Activated naive CD4-positive, alpha-beta T cell treated with anti-CD3 and anti-CD28 coated beads for 36 hours (primary cell): Measurements from ENCODE around the gene VRK2. TPM values are rescaled to one million over a fixed set of nuclear protein-coding genes. Genes with fewer than 3 reads are reported as not detected.
"Not testable (repeated sequence)": the region's sequence is repeated elsewhere in the genome, so short reads cannot be mapped to it uniquely, and the experiment has no call there.

Experiments used
- CTCF ChIA-PET: fragments of 350-600 bp; sonication (Branson Sonifier 250); formaldehyde crosslinking; loops from one replicate; lab custom pipeline; 2021; ENCODE audit warnings: antibody characterized with exemption; lab: Charles Lee
- DNase-seq: peaks from one replicate; pipeline ENCODE4 v3.0.0-alpha.2; 2020
- H3K27ac Mint-ChIP-seq: one replicate; pipeline ENCODE4 v1.8.0; 2021; ENCODE audit warnings: mild to moderate bottlenecking, mixed read lengths
- H3K27me3 Mint-ChIP-seq: one replicate; pipeline ENCODE4 v1.8.0; 2021; ENCODE audit warnings: low read depth, mixed read lengths
- H3K36me3 Mint-ChIP-seq: one replicate; pipeline ENCODE4 v1.8.0; 2021; ENCODE audit warnings: low read depth, mixed read lengths
- H3K4me1 Mint-ChIP-seq: one replicate; pipeline ENCODE4 v1.8.0; 2021; ENCODE audit warnings: low read depth, mixed read lengths
- H3K4me3 Mint-ChIP-seq: one replicate; pipeline ENCODE4 v1.8.0; 2021; ENCODE audit warnings: mild to moderate bottlenecking, moderate library complexity, mixed read lengths
- H3K9me3 Mint-ChIP-seq: one replicate; pipeline ENCODE4 v1.8.0; 2021; ENCODE audit warnings: mixed read lengths
- intact Hi-C: fragments of 100-400 bp; cut with micrococcal nuclease; formaldehyde crosslinking; loops from one replicate; pipeline ENCODE4 v1.15.1; 2023
- total RNA-seq, 2 experiments: library from RNA; stranded (reverse); gene quantifications; one replicate each; pipeline ENCODE4 v1.2.3, GENCODE V29; 2021

VRK2 gene
- total RNA-seq, 2 experiments from 2014 or later: 14.7 to 16.1 TPM

DNA sequence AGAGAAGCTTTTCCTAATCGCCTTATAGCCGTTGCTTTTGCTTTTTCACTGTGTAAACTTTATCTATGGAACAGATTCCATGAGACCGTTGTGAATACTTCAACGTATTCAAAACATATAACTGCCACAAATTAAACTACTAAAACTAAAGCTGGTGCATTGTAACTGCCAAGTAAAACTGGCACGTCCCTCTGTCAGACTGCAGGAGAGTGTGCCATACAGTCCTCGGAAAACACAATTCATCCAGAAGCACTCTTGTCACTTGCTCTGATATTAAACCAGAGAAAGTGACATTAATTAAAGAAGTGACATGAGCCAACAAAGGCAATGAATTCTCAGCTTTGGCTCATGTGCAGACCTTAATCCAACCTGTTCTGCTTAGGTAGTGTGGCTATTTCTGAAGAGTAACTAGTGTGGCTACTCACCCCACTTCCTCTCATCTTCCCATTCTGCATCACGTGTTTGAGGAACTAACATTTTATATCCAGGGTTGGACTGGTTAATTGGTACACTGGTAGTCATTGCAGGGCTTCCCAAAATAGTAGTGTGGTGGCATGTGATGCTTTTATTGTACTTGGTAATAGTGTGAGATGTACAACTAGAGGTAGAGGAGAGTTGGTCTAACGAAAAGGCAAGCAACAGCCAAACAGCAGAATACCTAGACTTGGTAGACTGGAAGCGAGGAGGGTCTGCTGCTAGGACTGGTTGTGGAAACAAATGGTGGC, 9.7 kb downstream of the VRK2 start:
- no peaks in the 10 kb centered on the region for H3K27me3 Mint-ChIP-seq
- H3K4me3 Mint-ChIP-seq: no peak overlapping the region
- CTCF ChIA-PET: no interaction called here
- DNase-seq: no peak
- intact Hi-C loops: no loop called here
- H3K36me3 Mint-ChIP-seq: peaks cover 15% of the 10 kb centered on the region
- no peak overlapping the region for H3K27ac Mint-ChIP-seq
- H3K9me3 Mint-ChIP-seq: no peaks in the 10 kb centered on the region
- H3K4me1 Mint-ChIP-seq: peaks cover 9% of the 10 kb centered on the region

DNA sequence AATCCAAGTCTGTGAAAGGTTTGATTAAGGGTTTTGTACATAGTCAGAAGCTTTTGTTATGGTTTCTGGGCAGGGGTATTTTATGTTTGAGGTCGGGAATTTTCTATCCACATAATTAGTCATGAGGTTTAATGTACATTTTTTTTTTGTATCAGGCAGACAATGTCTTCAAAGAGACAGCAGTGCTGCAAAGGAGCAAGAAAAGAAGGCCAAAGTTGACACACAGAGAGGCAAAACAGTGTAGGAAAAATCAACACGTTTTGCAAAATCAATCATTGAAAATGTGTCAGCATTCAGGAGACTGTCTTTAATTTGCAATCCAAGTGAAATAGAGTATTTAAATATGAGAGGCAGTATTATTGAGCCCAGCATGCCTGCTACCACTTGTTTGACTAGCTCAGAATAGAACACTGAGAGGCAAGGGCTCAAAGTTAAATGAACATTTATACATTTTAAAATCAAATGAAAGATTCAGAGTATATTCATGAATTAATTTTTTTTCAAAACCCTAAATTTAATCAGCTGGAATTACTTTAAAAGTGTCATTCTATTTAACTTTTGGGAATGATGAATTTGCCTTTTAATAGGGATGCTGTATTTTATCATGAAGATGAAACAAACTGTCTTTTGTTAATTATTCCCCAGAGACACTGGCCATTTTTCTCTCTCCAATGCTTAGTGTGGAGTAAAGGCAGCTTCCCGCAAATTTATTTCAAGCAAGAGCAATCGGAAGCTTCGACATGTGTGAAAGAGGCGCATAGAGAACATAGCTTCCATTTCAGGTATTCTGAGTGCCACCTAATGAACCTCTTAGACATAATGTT, 11.3 kb downstream of the VRK2 start:
- Mint-ChIP-seq H3K4me3 (no peak overlapping the region), H3K9me3 (no peaks in the 10 kb centered on the region), H3K27me3 (no peaks in the 10 kb centered on the region), H3K36me3 (peaks cover 13% of the 10 kb centered on the region), H3K27ac (no peak overlapping the region), H3K4me1 (peaks cover 11% of the 10 kb centered on the region)
- no peak for DNase-seq
- intact Hi-C loops: no loop called here
- CTCF ChIA-PET: no interaction called here

DNA sequence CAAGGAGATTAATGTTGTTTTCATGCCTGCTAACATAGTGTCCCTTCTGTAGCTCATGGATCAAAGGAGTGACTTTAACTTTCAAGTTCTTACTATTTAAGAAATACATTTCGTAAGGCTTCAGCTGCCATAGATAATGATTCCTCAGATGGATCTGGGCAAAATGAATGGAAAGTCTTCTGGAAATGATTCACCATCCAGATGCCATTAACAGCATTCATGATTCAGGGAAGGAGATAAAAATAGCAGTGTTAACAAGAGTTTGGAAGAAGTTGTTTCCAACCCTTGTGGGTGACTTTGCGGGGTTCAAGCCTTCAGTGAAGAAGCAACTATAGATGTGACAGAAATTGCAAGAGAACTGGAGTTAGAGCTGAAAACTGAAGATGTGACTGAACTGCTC, 17.0 kb downstream of the VRK2 start:
- Mint-ChIP-seq H3K9me3 (peaks cover 6% of the 10 kb centered on the region), H3K4me3 (no peak overlapping the region), H3K36me3 (peaks cover 25% of the 10 kb centered on the region), H3K27me3 (no peaks in the 10 kb centered on the region), H3K27ac (no peak overlapping the region), H3K4me1 (peaks cover 22% of the 10 kb centered on the region)
- DNase-seq: no peak
- intact Hi-C loops: loop anchor here (2.0 kb wide), 1 partner anchor 17 kb away; the partner anchor contains the start of gene VRK2
- CTCF ChIA-PET: interaction anchor here (0.6 kb wide), 1 partner anchor 306 kb away, joined by 3 read pairs; no protein-coding TSS in a partner anchor

DNA sequence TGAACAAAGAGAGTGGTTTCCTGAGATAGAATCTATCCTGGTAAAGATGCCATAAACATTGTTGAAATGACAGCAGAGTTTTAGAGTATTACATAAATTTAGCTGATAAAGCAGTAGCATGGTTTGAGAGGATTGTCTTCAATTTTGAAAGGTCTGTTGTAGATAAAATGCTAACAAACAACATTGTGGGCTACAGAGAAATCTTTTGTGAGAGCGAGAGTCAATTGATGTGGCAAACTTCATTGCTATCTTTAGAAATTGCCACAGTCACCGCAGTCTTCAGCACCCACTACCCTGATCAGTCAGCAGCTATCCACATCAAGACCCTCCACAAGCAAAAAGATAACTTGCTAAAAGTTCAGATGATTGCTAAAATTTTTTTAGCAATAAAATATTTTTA, 17.5 kb downstream of the VRK2 start:
- DNase-seq: peak; percentile 16
- H3K4me1 Mint-ChIP-seq: peaks cover 22% of the 10 kb centered on the region
- CTCF ChIA-PET: no interaction called here
- H3K4me3 Mint-ChIP-seq: no peak overlapping the region
- H3K36me3 Mint-ChIP-seq: peaks cover 29% of the 10 kb centered on the region
- H3K27me3 Mint-ChIP-seq: no peaks in the 10 kb centered on the region
- no peak overlapping the region for H3K27ac Mint-ChIP-seq
- intact Hi-C loops: loop anchor here (2.0 kb wide), 1 partner anchor 17 kb away; the partner anchor contains the start of gene VRK2
- H3K9me3 Mint-ChIP-seq: peaks cover 6% of the 10 kb centered on the region

DNA sequence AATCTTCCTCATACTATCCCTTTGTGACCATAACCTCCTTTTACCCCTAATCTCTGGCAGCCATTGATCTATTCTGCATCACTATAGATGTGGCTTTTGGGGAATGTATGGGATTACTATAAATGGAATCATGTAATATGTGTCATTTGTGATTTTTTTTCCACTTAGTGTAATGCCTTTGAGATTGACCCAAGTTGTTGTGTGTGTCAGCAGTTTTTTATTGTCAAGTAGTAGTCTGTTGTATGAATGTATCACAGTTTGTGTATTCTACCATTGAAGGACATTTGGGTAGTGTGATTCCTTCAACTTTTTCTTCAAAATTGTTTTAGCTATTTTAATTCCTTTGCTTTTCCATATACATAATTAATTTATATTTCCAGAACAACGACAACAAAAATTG, 18.6 kb downstream of the VRK2 start:
- intact Hi-C loops: loop anchor here (2.0 kb wide), 1 partner anchor 18 kb away; the partner anchor contains the start of gene VRK2
- no peak overlapping the region for H3K27ac Mint-ChIP-seq
- peaks cover 38% of the 10 kb centered on the region for H3K36me3 Mint-ChIP-seq
- H3K4me1 Mint-ChIP-seq: peaks cover 24% of the 10 kb centered on the region
- CTCF ChIA-PET: no interaction called here
- no peak overlapping the region for H3K4me3 Mint-ChIP-seq
- peaks cover 6% of the 10 kb centered on the region for H3K9me3 Mint-ChIP-seq
- H3K27me3 Mint-ChIP-seq: no peaks in the 10 kb centered on the region
- no peak for DNase-seq

DNA sequence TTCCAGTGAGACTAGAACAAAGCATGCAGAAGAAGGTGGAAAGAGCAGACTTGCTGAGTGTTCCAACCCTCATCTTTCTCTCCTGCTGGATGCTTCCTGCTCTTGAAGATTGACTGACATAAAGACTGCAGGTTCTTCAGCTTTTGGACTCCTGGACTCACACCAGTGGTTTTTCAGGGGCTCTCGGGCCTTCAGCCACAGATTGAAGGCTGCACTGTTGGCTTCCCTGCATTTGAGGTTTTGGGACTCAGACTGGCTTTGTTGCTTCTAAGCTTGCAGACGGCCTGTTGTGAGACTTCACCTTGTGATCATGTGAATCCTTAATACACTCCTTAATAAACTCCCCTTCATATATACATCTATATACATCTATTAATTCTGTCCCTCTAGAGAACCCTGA, 20.4 kb downstream of the VRK2 start:
- CTCF ChIA-PET: no interaction called here
- Mint-ChIP-seq H3K27me3 (no peaks in the 10 kb centered on the region), H3K4me3 (no peak overlapping the region), H3K27ac (no peak overlapping the region), H3K9me3 (peaks cover 6% of the 10 kb centered on the region), H3K4me1 (peaks cover 25% of the 10 kb centered on the region), H3K36me3 (peaks cover 39% of the 10 kb centered on the region)
- no peak for DNase-seq
- intact Hi-C loops: no loop called here

DNA sequence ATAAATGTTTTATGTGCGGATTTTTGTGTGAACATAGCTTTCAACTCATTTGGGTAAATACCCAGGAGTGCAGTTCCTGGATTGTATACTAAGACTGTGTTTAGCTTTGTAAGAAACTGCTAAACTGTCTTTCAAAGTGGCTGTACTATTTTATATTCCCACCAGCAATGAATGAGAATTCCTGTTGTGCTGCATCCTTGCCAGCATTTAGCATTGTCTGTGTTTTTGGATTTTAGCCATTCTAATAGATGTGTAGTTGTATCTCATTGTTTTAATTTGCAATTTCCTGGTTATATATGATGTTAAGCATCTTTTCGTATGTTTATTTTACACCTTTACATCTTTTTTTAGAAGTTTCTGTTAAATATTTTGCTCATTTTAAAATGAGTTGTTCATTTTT, 24.2 kb downstream of the VRK2 start:
- Mint-ChIP-seq H3K36me3 (peaks cover 32% of the 10 kb centered on the region), H3K4me3 (no peak overlapping the region), H3K27me3 (no peaks in the 10 kb centered on the region), H3K4me1 (peaks cover 14% of the 10 kb centered on the region), H3K9me3 (peaks cover 6% of the 10 kb centered on the region), H3K27ac (no peak overlapping the region)
- CTCF ChIA-PET: no interaction called here
- no peak for DNase-seq
- intact Hi-C loops: no loop called here

DNA sequence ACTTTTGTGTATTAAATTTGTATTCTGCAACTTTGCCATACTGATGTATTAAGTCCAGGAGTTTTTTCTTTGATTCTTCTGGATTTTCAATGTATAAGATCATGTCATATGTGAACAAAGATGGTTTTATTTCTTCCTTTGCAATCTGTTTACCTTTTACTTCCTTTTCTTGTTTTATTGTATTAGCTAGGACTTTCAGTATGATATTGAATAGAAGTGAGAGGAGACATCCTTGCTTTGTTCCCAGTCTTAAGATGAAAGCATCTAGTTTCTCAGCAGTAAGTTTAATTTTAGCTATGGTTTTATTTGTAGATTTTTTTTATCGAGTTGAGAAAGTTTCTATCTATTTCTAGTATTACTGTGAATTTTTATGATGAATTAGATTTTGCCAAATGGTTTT, 25.5 kb downstream of the VRK2 start:
- peaks cover 9% of the 10 kb centered on the region for H3K4me1 Mint-ChIP-seq
- H3K4me3 Mint-ChIP-seq: no peak overlapping the region
- CTCF ChIA-PET: no interaction called here
- H3K27me3 Mint-ChIP-seq: no peaks in the 10 kb centered on the region
- intact Hi-C loops: no loop called here
- H3K36me3 Mint-ChIP-seq: peaks cover 26% of the 10 kb centered on the region
- no peak overlapping the region for H3K27ac Mint-ChIP-seq
- H3K9me3 Mint-ChIP-seq: peaks cover 6% of the 10 kb centered on the region
- DNase-seq: no peak

DNA sequence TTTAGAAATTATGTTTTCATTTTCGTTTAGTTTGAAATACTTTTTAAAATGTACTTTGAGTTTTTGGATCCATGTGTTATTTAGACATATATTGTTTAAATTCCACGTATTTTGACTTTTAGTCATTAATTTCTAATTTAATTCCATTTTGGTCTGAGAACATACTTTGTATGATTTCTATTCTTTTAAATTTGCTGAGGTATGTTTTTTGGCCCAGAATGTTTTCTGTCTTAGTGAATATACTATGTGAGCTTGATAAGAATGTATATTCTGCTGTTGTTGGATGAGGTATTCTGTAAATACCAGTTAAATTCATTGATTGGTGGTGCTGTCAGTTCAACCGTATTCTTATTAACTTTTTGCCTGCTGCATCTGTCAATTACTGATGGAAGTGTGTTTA, 26.4 kb downstream of the VRK2 start:
- Mint-ChIP-seq H3K36me3 (peaks cover 26% of the 10 kb centered on the region), H3K27me3 (no peaks in the 10 kb centered on the region), H3K4me1 (peaks cover 9% of the 10 kb centered on the region), H3K4me3 (no peak overlapping the region), H3K9me3 (peaks cover 6% of the 10 kb centered on the region), H3K27ac (no peak overlapping the region)
- intact Hi-C loops: no loop called here
- no peak for DNase-seq
- CTCF ChIA-PET: no interaction called here

DNA sequence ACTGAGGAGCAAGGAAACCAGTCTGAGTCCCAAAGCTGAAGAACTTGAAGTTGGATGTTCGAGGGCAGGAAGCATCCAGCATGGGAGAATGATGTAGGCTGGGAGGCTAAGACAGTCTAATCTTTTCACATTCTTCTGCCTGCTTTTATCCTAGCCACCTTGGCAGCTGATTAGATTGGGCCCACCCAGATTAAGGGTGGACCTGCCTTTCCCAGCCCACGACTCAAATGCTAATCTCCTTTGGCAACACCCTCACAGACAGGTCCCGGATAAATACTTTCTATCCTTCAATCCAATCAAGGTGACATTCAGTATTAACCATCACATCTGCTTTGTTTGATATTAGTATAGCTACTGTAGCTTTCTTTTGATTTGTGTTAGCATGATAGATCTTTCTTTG, 27.1 kb downstream of the VRK2 start:
- intact Hi-C loops: no loop called here
- no peaks in the 10 kb centered on the region for H3K27me3 Mint-ChIP-seq
- peaks cover 19% of the 10 kb centered on the region for H3K36me3 Mint-ChIP-seq
- H3K4me3 Mint-ChIP-seq: no peak overlapping the region
- no peaks in the 10 kb centered on the region for H3K9me3 Mint-ChIP-seq
- no peak for DNase-seq
- H3K4me1 Mint-ChIP-seq: peaks cover 9% of the 10 kb centered on the region
- no peak overlapping the region for H3K27ac Mint-ChIP-seq
- CTCF ChIA-PET: no interaction called here

DNA sequence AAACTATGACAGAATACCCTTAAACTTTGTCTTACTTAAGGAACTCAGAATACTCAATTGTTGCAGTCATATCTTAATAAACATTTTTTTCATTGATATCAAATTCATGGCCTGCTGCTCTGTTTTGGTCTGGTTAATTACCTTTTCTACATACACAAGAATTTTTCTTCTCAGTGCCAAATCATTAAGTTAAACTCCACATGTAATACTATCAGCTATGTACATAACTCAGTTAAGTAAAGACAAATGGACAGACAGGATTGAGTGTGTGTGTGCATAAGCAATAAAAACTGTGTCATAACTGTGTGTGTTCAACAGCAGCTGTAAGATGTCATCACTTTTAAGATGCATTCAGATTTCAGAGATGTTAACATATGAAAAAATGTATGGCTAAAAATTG, 34.4 kb downstream of the VRK2 start:
- no peaks in the 10 kb centered on the region for H3K27me3 Mint-ChIP-seq
- no peaks in the 10 kb centered on the region for H3K9me3 Mint-ChIP-seq
- peaks cover 7% of the 10 kb centered on the region for H3K36me3 Mint-ChIP-seq
- H3K4me3 Mint-ChIP-seq: no peak overlapping the region
- DNase-seq: no peak
- CTCF ChIA-PET: no interaction called here
- no peak overlapping the region for H3K27ac Mint-ChIP-seq
- peaks cover 3% of the 10 kb centered on the region for H3K4me1 Mint-ChIP-seq
- intact Hi-C loops: no loop called here

DNA sequence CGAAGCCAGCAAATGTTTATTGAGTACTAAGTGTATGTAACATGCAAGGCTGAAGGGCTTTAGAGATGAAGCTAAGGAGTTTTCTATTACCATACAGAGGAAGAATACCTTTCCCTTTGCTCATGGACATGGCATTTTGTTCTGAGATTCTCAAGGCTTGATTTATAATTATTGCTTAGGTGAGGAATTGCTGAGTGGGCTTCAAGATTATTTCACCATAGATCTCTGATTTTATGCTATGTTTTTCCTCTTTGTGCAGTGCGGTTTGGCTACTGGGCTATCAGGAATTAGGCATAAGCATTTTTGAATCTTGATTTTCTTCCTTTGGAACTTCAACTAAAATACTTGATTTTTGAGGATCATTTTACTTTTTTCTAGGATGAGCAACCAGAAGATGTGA, 42.5 kb downstream of the VRK2 start:
- no peak overlapping the region for H3K4me3 Mint-ChIP-seq
- CTCF ChIA-PET: no interaction called here
- DNase-seq: no peak
- peaks cover 47% of the 10 kb centered on the region for H3K36me3 Mint-ChIP-seq
- H3K27ac Mint-ChIP-seq: no peak overlapping the region
- no peaks in the 10 kb centered on the region for H3K27me3 Mint-ChIP-seq
- H3K4me1 Mint-ChIP-seq: peaks cover 7% of the 10 kb centered on the region
- H3K9me3 Mint-ChIP-seq: peaks cover 7% of the 10 kb centered on the region
- intact Hi-C loops: no loop called here

DNA sequence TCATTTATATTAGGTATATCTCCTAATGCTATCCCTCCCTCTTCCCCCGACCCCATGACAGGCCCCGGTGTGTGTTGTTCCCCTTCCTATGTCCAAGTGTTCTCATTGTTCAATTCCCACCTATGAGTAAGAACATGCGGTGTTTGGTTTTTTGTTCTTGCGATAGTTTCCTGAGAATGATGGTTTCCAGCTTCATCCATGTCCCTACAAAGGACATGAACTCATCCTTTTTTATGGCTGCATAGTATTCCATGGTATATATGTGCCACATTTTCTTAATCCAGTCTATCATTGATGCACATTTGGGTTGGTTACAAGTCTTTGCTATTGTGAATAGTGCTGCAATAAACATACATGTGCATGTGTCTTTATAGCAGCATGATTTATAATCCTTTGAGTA, 46.2 kb downstream of the VRK2 start:
- H3K27me3 Mint-ChIP-seq, H3K4me3 Mint-ChIP-seq, CTCF ChIA-PET, H3K27ac Mint-ChIP-seq, DNase-seq, H3K4me1 Mint-ChIP-seq, intact Hi-C loops: not testable (repeated sequence)
- H3K9me3 Mint-ChIP-seq: peaks cover 12% of the 10 kb centered on the region
- H3K36me3 Mint-ChIP-seq: peaks cover 50% of the 10 kb centered on the region
